NOMO-1 treated with dmso at 0.1 percent for 144 hours (cell line): ENCODE results near the gene DEPDC5.
"Not testable (repeated sequence)": the region's sequence is repeated elsewhere in the genome, so short reads cannot be mapped to it uniquely, and the experiment has no call there.

Source experiments
- DNase-seq: peaks from one replicate; lab custom pipeline; 2025; ENCODE audit not compliant: unreplicated experiment; lab: John Stamatoyannopoulos, UW

Gene DEPDC5

DNA sequence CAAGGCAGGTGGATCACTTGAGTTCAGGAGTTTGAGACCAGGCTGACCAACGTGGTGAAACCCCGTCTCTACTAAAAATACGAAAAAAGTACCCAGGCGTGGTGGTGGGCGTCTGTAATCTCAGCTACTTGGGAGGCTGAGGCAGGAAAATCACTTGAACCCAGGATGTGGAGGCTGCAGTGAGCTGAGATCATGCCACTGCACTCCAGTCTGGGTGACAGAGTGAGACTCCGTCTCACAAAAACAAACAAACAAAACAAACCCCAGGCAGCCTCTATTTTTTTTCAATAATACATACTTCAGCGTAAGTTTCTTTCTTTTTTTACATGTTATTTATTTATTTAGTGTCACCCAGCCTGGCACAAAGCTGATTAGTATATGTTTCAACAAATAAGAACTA is 60.1 kb downstream of the DEPDC5 start:
- DNase-seq, result not testable (repeated sequence)

DNA sequence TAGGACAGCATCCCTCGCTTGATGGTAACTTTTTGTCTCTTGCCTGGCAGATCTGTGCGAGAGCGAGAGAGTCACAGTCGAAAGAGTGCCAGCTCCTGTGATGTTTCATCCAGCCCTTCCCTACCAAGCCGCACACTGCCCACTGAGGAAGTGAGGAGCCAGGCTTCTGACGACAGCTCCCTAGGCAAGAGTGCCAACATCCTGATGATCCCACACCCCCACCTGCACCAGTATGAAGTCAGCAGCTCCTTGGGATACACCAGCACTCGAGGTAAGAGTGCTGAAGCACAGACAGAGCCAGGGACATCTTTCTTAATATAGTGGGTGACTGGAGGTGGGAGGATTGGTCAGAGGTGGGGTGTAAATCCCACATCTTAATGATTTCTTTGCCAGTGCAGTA is 61.1 kb downstream of the DEPDC5 start:
- no peak for DNase-seq

DNA sequence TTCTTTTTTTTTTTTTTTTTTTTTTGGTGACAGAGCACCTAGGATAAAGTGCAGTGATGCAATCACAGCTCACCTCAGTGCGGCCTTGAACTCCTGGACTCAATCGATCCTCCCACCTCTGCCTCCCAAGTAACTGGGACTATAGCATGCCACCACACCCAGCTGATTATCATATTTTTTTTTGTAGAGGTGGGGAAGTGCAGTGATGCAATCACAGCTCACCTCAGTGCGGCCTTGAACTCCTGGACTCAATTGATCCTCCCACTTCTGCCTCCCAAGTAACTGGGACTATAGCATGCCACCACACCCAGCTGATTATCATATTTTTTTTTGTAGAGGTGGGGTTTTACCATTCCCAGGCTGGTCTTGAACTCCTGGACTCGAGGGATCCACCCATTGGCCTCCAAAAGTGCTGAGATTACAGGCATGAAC is 61.6 kb downstream of the DEPDC5 start:
- DNase-seq, result not testable (repeated sequence)

DNA sequence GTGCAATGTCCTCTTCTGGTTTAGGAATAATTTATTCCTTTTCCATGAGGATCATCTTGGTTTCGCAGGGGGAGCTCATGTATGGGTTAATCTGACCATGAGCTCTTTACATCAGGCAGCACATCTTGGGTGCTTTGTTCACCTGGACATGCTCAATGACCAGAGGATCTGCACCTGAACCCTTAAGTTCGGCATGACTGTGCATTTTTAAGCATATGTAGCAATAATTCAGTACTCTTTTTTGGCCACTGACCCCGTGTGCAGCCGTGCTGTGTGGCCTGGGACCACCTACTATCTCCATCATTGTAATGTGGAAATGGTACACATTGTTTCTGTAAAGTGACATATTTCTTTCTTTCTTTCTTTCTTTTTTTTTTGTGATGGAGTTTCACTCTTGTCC is 62.9 kb downstream of the DEPDC5 start:
- DNase-seq, result no peak

DNA sequence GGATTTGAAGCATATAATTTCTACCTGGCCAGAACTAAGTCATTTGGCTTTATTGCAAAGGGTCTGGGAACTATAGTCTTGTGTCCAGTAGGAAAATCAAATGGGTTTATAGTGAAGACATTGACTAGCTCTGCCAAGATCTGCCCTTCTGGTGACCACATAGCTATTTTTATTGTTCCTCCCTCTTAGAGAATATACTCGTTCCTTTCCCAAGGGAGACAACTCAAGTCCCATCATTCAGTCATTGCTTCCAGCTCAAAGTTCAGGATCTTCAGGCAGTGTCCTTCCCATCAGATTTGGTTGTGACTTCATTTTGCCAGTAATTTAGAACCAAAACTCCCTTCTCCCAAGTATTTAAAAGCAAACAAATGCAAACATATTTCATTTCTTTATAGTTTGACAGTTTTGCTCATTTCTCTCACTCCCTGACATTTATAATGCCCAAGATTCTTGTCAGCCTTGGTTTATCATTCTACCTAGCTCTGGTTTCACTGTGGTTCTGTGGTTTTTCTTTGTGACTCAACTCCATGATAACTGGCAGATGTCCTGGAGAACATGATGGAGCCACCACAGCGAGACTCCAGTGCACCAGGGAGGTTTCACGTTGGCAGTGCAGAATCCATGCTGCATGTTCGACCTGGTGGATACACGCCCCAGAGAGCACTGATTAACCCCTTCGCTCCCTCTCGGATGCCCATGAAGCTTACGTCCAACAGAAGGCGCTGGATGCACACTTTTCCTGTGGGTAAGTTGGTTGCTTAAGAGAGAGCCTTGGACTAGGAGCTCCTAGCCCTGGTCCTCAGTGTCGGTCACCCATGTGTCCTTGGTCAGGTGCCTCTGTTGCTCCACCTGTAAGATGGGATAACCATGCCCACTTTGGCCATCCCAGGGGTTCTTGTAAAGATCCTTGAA is 64.9 kb downstream of the DEPDC5 start:
- DNase-seq, result no peak

DNA sequence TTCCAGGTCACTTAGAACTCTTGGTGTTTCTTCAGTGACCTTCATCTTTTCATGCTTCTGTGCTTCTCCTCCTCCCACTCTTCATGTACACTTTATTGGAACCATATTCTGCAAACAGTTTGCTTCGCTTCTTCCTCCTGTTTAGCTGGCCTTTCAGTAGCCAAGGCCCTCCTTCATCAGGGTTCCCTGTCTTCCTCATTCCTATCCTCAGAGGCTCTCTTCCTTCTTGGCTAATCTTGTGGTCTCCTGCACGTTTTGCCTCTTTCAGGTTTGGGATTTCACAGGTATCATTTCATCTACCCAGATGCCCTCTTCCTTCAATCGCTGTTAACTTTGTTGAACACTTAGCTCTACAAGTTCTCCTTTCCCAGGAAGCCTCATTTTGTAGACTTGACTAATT is 66.8 kb downstream of the DEPDC5 start:
- no peak for DNase-seq

DNA sequence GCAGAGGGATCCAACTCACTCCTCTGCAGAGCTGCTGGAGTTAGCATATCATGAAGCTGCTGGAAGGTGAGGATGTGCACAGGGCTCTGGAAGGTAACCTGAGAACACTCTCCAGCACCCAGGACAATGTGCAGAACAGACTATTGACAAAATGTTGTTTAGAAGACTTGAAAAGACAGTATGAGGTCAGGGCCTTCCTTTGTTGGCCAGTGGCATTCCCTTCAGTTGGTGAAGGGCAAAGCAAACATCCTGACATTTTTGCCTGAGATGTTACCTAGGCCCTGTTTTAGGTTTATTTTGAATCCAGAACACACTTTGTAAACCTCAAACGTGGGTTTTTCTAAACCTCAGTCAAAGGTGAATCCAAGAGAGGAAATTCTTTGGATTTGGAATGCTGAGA is 67.8 kb downstream of the DEPDC5 start:
- no peak for DNase-seq

DNA sequence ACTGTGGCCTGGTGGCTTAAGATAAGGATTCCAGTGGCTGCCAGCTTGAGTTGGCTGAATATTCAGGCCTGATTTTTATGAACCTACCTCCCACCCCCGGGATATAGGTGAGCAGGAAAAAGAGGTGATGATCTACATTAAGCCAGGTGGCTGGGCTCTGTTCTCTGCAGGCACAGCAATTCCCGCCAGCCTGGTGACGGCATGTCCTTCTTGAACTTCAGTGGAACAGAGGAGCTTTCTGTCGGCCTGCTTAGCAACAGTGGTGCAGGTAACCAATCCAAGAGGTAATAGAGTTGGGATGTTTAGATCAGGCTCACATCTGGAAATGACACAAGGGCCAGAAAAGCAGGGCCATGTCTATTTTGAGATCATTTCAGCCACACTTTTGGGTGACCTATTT is 68.7 kb downstream of the DEPDC5 start:
- no peak for DNase-seq

DNA sequence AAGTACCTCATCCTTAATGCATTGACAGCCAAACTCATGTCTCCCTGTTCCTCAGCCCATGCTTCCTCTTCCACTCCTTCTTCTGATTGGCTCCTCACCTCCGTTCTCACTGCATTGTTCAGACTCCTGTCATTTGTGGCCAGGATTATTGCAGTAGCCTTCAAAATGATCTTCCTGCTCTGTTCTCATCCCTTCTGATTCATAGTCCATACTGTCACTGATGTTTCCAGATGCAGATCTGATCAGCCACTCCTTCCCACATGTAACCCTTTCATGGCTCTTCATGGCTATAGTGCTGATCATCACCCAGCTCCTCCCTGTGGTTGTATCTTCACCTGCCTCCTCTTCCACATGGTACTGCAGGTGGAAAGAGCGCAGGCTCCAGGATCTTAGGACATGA is 71.7 kb downstream of the DEPDC5 start:
- no peak for DNase-seq

DNA sequence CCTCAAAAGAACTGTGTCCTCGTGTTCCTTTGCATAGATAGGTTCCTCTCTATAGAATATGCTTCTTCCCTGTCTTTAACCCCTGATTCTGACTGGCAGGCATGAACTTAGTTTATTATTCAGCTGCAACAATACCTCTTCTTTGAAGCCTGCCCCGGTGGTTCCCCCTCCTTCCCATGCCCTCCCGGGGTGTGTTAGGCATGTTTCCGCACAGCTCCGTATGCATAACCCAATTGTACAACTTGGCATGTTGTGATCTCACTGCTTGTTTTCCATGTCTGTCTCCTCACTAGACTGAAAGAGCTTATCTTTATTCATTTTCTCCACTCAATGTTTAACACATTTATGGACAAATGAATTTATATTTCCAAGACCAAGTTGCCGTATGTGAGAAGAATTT is 72.6 kb downstream of the DEPDC5 start:
- DNase-seq, result no peak

DNA sequence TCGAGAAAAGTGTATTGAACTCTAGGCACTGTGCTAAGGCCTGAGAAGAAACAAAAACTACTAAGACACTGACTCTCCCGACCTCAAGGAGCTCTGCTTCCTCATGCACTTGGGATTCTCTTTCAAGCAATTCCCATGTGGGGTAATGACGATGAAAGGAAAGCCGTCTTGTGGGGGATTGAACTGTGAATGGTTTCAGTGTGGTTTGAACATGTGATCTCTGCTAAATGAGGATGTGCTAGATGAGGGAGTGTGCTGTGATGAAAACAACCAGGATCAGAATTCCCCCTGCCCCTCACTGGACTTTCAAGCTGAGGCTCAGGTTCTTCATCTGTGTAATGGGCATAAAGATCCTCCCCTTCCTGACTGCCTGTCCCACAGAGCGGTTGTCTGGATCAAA is 74.9 kb downstream of the DEPDC5 start:
- DNase-seq, result no peak

DNA sequence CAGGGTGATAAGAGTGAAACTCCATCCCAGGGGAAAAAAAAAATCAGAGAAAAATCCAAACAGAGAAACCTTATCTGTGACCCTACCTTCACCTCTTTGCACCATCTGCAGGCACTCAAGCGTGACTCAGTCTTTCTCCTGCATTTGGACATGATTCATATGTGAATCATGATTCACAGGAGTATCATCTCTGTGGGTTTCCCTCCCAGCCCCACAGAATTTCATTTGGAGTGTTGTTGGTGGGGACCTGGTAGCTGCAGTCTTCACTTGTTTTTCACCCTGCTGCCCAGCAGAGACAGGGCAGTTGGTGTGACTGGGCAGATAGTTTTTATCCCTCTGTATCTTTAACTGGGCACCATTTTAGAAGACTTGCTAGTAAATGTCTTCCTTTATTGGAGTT is 75.7 kb downstream of the DEPDC5 start:
- DNase-seq, result no peak

DNA sequence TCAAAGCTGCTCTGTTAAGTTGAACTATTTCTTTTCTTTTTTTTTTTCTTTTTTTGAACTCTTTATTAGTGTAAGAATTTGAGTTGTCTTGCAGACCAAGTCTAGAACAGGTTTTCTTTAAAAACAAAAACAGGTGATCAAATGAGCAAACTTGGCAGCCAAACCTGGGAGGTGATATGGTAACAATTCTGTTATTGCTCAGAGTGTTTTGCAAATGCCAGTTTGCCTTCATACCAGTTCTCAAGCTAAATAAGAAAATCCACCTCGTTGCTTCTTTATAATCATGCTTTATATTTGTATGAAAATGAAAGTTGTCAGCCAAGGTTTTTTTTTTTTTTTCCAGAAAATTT is 76.9 kb downstream of the DEPDC5 start:
- no peak for DNase-seq

DNA sequence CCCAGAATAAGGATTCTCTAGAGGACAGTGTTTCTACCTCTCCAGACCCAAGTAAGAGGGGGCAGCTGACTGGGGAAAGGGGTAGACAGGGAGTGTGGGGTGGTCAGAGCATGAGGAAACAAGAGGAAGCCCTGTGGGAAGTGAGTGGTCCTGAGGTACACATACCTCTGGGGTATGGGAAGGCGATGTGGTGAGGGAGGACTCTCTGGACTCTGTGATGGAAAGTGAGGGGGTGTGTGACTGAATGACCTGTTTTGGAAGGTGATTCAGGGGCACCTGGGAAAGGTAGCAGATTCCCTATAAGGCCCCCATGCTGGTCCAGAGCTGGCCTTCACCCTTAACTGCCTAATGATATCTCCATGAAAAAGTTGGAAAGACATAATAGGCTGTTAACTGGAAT is 80.1 kb downstream of the DEPDC5 start:
- no peak for DNase-seq

DNA sequence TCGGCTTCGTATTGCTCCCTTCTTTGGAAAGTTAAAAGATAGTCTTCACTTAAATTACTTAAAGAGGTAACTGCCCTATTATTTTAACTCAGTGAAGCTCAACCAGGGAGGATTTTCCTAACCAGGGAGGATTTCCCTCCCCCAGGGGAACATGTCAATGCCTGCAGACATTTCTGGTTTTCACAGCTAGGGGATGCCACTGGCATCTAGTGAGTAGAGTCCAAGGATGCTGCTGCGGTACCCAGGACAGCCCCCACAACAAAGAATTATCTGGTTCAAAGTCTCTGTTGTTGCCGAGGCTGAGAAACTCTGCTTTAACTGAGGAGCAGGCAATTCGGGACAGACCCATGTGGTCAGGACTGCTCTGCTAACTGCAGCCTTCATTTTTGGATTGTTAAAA is 82.2 kb downstream of the DEPDC5 start:
- no peak for DNase-seq

DNA sequence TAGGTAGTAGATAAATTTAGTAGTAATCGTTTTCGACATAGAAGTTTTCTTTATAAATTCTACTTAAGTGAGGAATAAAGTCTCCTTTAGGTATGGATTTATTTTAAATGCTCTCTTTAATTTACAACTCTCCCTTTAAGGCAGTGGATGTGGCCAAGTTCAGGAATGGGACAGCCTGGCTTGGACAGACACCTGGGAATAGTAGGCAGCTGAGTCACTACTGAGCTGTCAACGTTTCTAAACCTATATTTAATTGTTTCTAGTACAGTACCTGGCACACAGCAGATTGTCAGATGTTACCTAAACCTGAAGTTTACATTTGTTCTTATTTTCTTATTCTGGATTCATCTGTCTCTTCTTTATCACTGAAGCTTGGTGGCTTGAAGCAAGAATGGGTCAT is 85.1 kb downstream of the DEPDC5 start:
- no peak for DNase-seq

DNA sequence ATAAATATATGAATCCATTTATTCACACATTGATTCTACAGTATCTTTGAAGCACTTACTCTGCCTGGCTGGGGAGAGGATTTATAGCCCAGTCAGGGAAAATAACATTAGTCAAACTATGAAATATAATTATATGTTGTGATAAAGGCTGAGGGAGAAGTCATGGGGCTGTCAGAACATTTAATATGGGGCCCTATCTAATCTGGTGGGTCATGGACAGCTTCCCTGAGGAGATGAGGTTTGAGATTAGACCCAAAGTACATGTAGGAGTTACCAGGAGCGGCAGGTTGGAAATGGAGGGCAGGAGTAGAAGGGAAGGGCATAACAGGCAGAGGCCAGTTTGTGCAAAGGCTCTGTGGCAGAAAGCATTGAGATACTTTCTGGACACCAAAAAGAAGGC is 86.2 kb downstream of the DEPDC5 start:
- no peak for DNase-seq

DNA sequence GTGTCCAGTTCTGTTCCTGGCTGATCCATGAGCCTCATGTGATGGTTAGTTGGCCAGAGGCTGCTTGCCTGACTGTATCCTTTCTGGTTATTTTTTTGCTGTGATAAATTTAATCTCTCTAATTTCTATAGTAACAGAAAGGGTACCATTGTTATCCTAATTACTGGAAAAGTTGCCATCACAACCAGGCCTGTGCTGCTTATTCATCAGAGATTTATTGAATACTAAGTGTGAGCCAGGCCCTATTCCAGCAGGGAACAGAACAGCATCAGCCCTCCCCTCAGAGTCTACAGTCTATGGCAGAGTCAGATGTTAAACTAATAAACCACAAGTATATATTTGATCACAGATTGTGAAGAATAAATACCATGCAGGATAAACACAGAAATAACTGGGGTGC is 86.8 kb downstream of the DEPDC5 start:
- no peak for DNase-seq

DNA sequence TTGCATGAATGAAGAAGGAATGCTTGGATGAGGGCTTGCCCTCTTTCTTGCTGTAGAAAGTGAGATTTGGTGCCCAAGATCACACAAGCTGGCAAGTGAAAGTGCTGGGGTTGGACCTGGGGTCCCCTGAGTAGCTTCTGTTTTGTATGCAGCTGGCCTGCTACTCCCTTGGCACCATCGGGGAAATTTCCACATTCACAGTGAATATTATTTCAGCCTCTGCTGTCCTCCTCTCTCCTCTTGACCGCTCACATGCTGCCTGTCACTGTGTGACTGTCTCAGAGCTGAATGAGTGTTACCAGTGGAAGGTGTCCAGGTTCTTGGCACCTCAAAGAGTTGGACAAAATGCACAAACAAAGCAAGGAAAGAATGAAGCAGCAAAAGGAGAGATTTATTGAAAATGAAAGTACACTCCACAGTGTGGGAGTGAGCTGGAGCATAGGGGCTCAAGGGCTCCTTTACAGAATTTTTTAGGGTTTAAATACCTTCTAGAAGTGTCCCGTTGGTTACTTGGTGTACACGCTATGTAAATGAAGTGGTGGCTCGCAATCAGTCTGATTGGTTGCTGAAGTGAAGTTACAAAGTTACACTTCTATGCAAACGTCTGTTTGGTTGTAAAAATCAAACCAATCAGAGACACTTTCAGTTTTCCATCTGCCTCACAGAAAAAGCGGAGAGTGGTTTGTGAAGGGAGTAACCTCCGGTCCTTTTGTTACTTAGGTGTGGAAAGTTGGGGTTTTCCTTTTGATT is 87.4 kb downstream of the DEPDC5 start:
- DNase-seq, result no peak

DNA sequence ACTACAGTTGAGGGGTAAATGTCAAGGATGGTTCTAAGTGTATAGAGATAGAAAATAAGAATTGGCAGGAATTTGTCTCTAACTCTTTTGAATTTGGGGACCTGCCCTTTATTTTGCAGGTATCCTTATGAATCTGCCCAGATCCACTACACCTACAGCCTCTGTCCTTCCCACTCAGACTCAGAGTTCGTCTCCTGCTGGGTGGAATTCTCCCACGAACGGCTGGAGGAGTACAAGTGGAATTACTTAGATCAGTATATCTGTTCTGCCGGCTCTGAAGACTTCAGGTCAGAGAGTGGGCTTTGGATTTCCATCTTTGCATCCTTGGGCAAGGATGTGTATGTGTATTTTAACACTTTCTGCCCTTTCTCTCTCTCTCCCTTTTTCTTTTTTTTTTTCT is 89.7 kb downstream of the DEPDC5 start:
- no peak for DNase-seq

DNA sequence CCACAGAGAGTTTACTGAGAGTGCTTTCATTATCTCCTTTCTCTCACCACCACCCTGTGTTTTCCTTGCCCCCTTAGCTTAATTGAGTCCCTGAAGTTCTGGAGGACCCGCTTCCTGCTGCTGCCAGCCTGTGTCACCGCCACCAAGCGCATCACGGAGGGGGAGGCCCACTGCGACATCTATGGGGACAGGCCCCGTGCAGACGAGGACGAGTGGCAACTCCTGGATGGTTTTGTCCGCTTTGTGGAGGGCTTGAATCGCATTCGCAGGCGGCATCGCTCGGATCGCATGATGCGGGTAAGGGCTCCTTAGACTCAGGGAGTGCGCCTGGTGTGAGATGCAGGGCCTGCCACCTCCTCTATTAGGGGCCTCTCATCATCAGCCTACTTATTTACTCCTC is 91.1 kb downstream of the DEPDC5 start:
- no peak for DNase-seq
